Prostate gland (tissue), 2 donors: ENCODE results near the gene MSH2. TPM values are rescaled to one million over a fixed set of nuclear protein-coding genes. Genes with fewer than 3 reads are reported as not detected.

Experiments used
- DNase-seq: peaks from one replicate; pipeline ENCODE4 v3.0.0-alpha.2; 2019; ENCODE audit warnings: low spot score
- H3K27ac ChIP-seq, 2 donors: fragments of 200-600 bp; sonication (generic); 2 replicates each; pipeline ENCODE4 v1.5.1; 2017 to 2019
- H3K27me3 ChIP-seq: fragments of 200-600 bp; sonication (generic); replicated peaks from 2 replicates; pipeline ENCODE4 v1.5.1; 2019; ENCODE audit not compliant: insufficient read depth
- H3K36me3 ChIP-seq, 2 donors: fragments of 200-600 bp; sonication (generic); 1 replicate in 1 of 2; 2 replicates in 1 of 2; pipeline versions ENCODE4 v1.5.1 to v1.8.1; 2017 to 2019
- H3K4me1 ChIP-seq: fragments of 200-600 bp; sonication (generic); replicated peaks from 2 replicates; pipeline ENCODE4 v1.5.1; 2019
- H3K4me3 ChIP-seq, 2 donors: fragments of 200-600 bp; sonication (generic); 2 replicates each; pipeline ENCODE4 v1.5.1; 2017 to 2019
- H3K9me3 ChIP-seq: fragments of 200-600 bp; sonication (generic); 2 replicates; pipeline ENCODE4 v1.5.1; 2017
- CTCF ChIP-seq, 4 experiments: fragments of 200-600 bp in 2 of 4; fragments of 450-650 bp in 2 of 4; sonication (generic) in 2 of 4; IDR thresholded peaks; 1 replicate in 3 of 4; 2 replicates in 1 of 4; pipeline ENCODE4 v1.5.1; 2016 to 2019; ENCODE audit warnings: antibody characterized with exemption in 4 of 4, mild to moderate bottlenecking in 2 of 4, moderate library complexity in 2 of 4
- POLR2A ChIP-seq: fragments of 450-650 bp; IDR thresholded peaks from one replicate; pipeline ENCODE4 v1.6.1; 2016; ENCODE audit warnings: antibody characterized with exemption, mild to moderate bottlenecking
- POLR2AphosphoS5 ChIP-seq: sonication (generic); formaldehyde crosslinking; IDR thresholded peaks from one replicate; pipeline ENCODE4 v1.6.1; 2017; ENCODE audit warnings: antibody characterized with exemption
- WGBS: methylation state at CpG from one replicate; pipeline ENCODE4 v1.1.5; 2018; 5-methylcytosine and 5-hydroxymethylcytosine counted together
- intact Hi-C: fragments of 100-400 bp; cut with DNase I; formaldehyde crosslinking; loops from one replicate; pipeline ENCODE4 v1.14.2; 2022
- total RNA-seq, 2 donors: library from RNA; depleted of rRNA; stranded (reverse); fragments of >200 nt; gene quantifications; one replicate each; pipeline ENCODE4 v1.1.0, GENCODE V29; 2016

Gene MSH2
- total RNA-seq, 2 donors from 2014 or later, result 14.0 to 17.9 TPM

GRCh38 chr2:47455411-47455810 is 52.5 kb downstream of the MSH2 start:
- Histone ChIP-seq H3K4me3 (no peak overlapping the region), H3K36me3 (no peaks in the 10 kb centered on the region), H3K4me1 (no peaks in the 10 kb centered on the region), H3K27me3 (no peaks in the 10 kb centered on the region), H3K27ac (no peak overlapping the region), H3K9me3 (no peaks in the 10 kb centered on the region)
- 81% methylated on average over 3 of the region's 3 CpGs for WGBS
- DNase-seq, result no peak
- intact Hi-C loops, result no loop called here
- TF ChIP-seq CTCF (IDR thresholded peaks at IDR 0.05), result no peak
- no peak for TF ChIP-seq POLR2AphosphoS5
- no peak for TF ChIP-seq POLR2A

GRCh38 chr2:47456851-47457250 is 53.9 kb downstream of the MSH2 start:
- no peaks in the 10 kb centered on the region for H3K9me3 ChIP-seq
- H3K4me1 ChIP-seq, result no peaks in the 10 kb centered on the region
- H3K4me3 ChIP-seq, result no peak overlapping the region
- no peaks in the 10 kb centered on the region for H3K27me3 ChIP-seq
- intact Hi-C loops, result no loop called here
- no peaks in the 10 kb centered on the region for H3K36me3 ChIP-seq
- H3K27ac ChIP-seq, result no peak overlapping the region
- no peak for DNase-seq
- WGBS, result 97% methylated on average over 3 of the region's 3 CpGs
- no peak for TF ChIP-seq POLR2A
- TF ChIP-seq CTCF (IDR thresholded peaks at IDR 0.05), result no peak
- no peak for TF ChIP-seq POLR2AphosphoS5

- TF ChIP-seq POLR2AphosphoS5, result no peak
- no peak for TF ChIP-seq POLR2A
- no peak for TF ChIP-seq CTCF (IDR thresholded peaks at IDR 0.05)
- H3K4me1 ChIP-seq, result no peaks in the 10 kb centered on the region
- H3K27ac ChIP-seq, result no peak overlapping the region
- H3K27me3 ChIP-seq, result no peaks in the 10 kb centered on the region
- DNase-seq, result no peak
- intact Hi-C loops, result no loop called here
- no peak overlapping the region for H3K4me3 ChIP-seq
- no peaks in the 10 kb centered on the region for H3K9me3 ChIP-seq
- no peaks in the 10 kb centered on the region for H3K36me3 ChIP-seq
- 90% methylated on average over 5 of the region's 5 CpGs for WGBS
Observed at GRCh38 chr2:47457268-47457667, 54.3 kb downstream of the MSH2 start.

DNA sequence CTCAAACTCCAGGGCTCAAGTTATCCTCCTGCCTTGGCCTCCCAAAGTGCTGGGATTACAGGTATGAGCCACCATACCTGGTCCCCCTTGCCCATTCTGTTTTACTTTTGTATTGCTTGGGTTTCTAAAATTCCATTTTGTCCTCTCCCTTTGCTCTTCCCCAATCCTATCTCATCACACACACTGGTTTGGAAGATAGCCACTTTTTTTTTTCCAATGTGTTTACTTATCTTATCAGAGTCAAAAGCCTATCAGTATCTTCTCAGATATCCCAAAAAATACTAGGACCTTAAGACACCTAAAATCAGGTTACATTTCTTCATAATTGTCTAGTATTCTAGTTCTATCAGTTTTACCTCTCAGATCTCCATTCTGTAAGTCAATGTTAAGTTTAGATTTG is 56.1 kb downstream of the MSH2 start:
- no peak for TF ChIP-seq POLR2A
- TF ChIP-seq CTCF (IDR thresholded peaks at IDR 0.05), result no peak
- no peak for TF ChIP-seq POLR2AphosphoS5
- Histone ChIP-seq H3K27ac (no peak overlapping the region), H3K36me3 (no peaks in the 10 kb centered on the region), H3K27me3 (no peaks in the 10 kb centered on the region), H3K4me3 (no peak overlapping the region), H3K4me1 (no peaks in the 10 kb centered on the region), H3K9me3 (no peaks in the 10 kb centered on the region)
- intact Hi-C loops, result no loop called here
- no peak for DNase-seq

DNA sequence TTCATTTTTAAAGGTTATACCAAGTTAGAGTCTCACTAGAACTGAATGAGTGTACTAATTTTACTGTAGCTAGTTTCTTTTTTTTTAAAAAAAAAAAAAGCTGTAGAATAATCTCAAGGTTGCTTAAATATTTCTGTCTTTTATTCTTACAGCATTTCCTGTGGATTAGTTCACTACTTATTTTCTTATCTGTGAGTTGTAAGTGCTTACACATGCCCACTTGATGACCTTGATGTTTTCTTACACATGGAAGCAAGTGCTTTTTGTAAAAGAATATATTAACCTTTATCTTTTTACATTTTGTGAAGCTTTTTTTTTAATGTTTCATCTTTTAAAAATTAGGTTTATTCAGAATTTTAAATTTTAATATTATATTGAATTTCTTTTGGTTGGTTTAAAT is 57.8 kb downstream of the MSH2 start:
- no peak overlapping the region for H3K4me3 ChIP-seq
- H3K27ac ChIP-seq, result no peak overlapping the region
- no peaks in the 10 kb centered on the region for H3K9me3 ChIP-seq
- H3K27me3 ChIP-seq, result no peaks in the 10 kb centered on the region
- no peak for DNase-seq
- no peaks in the 10 kb centered on the region for H3K36me3 ChIP-seq
- intact Hi-C loops, result no loop called here
- no peaks in the 10 kb centered on the region for H3K4me1 ChIP-seq
- no peak for TF ChIP-seq CTCF (IDR thresholded peaks at IDR 0.05)
- TF ChIP-seq POLR2AphosphoS5, result no peak
- no peak for TF ChIP-seq POLR2A
